Stimulated activated CD4-positive, alpha-beta T cell treated with anti-CD3 and anti-CD28 coated beads, Interleukin-1b, Interleukin-23, amount 100 ng/mL, for 4 hours (primary cell): Measurements from ENCODE around the gene HBG2.

Experiments used
- DNase-seq, 2 donors: peaks; one replicate each; pipeline ENCODE4 v3.0.0-alpha.2; 2020; ENCODE audit warnings: low read depth in 2 of 2

The HBG2 gene

DNA sequence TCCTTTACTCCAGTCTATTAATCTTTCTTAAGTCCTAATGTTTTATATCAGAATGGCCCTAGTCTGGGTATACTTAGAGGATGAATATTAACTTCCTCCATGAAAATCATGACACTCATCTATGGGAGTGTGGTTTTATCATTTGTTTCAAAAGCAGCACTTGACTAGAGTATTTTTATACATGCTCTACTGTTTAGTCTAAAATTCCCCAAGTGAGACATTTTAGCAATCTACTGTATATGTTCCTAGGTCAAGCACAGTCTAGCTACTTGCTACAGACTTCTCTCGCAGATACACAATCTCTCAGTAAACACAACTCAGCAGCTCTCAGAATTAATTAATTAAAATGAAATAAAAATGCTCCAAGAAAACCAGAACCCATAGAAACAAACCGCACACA, 24.8 kb downstream of the HBG2 start:
- no peak for DNase-seq

GRCh38 chr11:5229356-5229755, 25.2 kb downstream of the HBG2 start:
- no peak for DNase-seq

DNA sequence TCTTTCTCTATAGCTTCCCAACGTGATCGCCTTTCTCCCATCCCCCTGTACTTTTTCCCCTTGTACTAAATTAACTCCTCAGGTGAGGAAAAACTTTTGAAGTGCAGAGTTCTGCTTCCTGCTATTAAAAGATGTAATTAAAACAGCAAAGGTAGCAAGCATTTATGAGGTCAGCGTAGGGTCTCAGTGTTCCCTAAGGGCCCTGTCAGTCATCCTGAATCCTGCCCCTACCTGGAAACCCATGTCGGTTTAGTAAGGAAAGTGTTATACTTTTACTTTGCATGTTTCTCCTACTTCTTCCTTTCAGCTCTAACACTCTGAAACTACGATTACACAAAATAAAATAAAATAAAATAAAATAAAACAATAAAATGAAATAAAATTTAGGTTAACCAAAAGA, 26.5 kb downstream of the HBG2 start:
- DNase-seq = no peak

DNA sequence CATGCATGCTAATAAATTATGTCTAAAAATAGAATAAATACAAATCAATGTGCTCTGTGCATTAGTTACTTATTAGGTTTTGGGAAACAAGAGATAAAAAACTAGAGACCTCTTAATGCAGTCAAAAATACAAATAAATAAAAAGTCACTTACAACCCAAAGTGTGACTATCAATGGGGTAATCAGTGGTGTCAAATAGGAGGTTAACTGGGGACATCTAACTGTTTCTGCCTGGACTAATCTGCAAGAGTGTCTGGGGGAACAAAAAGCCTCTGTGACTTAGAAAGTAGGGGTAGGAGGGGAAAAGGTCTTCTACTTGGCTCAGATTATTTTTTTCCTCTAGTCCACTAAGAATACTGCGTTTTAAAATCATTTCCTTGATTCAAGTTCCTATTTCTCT, 26.9 kb downstream of the HBG2 start:
- DNase-seq = no peak

DNA sequence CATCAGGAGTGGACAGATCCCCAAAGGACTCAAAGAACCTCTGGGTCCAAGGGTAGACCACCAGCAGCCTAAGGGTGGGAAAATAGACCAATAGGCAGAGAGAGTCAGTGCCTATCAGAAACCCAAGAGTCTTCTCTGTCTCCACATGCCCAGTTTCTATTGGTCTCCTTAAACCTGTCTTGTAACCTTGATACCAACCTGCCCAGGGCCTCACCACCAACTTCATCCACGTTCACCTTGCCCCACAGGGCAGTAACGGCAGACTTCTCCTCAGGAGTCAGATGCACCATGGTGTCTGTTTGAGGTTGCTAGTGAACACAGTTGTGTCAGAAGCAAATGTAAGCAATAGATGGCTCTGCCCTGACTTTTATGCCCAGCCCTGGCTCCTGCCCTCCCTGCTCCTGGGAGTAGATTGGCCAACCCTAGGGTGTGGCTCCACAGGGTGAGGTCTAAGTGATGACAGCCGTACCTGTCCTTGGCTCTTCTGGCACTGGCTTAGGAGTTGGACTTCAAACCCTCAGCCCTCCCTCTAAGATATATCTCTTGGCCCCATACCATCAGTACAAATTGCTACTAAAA, 27.8 kb downstream of the HBG2 start, which contains the start of gene HBB:
Gene HBB, minus strand, starts transcription at position 340 of the 579 bp plus-strand sequence. Its CDS starts 50 bp downstream, at position 290.
- no peak for DNase-seq

DNA sequence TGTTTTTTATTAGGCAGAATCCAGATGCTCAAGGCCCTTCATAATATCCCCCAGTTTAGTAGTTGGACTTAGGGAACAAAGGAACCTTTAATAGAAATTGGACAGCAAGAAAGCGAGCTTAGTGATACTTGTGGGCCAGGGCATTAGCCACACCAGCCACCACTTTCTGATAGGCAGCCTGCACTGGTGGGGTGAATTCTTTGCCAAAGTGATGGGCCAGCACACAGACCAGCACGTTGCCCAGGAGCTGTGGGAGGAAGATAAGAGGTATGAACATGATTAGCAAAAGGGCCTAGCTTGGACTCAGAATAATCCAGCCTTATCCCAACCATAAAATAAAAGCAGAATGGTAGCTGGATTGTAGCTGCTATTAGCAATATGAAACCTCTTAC, 29.1 kb downstream of the HBG2 start:
- DNase-seq = no peak

- DNase-seq = no peak
Measured at GRCh38 chr11:5224538-5225479, 29.8 kb downstream of the HBG2 start.

GRCh38 chr11:5223686-5224085, 30.9 kb downstream of the HBG2 start:
- DNase-seq = no peak

- DNase-seq = no peak
Measured at GRCh38 chr11:5223146-5223545, 31.4 kb downstream of the HBG2 start.

GRCh38 chr11:5210376-5210885, 44.1 kb downstream of the HBG2 start:
- DNase-seq = no peak

DNA sequence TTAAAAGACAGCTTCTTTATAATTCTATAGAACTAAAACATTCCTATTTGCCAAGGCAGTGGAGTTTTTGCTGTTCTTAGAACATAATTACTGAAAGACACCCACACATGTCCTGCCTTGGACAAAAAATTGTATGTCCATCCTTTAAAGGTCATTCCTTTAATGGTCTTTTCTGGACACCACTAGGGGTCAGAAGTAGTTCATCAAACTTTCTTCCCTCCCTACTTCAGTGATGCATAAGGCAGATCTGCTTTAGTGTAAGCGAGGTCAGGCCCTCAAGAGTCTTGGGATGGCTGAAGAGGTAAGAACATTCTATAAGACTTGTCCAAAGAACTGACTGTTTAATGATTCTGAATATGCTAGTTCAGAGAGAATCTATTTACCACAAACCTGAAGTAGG, 49.8 kb downstream of the HBG2 start:
- DNase-seq = no peak

- no peak for DNase-seq
Measured at GRCh38 chr11:5203366-5203765, 51.2 kb downstream of the HBG2 start.
